Germinal center (tissue), 1 donor: Measurements from ENCODE around the gene LENG8.
"Not testable (repeated sequence)": the region's sequence is repeated elsewhere in the genome, so short reads cannot be mapped to it uniquely, and the experiment has no call there.

Experiments
- DNase-seq: peaks from one replicate; pipeline ENCODE4 v3.0.0; 2012; ENCODE audit warnings: mixed read lengths, low spot score

The LENG8 gene

DNA sequence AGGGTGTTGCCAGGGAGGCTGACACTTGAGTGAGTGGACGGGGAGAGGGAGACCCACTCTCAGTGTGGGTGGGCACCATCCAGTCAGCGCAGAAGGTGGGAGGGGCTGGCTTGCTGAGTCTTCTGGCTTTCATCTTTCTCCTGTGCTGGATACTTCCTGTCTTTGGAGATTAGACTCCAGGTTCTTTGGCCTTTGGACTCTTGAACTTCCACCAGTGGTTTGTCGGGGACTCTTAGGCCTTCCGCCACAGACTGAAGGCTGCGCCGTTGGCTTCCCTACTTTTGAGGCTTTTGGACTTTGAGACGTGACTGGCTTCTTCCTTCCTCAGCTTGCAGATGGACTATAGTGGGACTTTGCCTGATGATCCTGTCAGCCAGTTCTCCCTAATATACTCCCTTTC lies 4.3 kb upstream of the LENG8 start:
- DNase-seq: no peak

DNA sequence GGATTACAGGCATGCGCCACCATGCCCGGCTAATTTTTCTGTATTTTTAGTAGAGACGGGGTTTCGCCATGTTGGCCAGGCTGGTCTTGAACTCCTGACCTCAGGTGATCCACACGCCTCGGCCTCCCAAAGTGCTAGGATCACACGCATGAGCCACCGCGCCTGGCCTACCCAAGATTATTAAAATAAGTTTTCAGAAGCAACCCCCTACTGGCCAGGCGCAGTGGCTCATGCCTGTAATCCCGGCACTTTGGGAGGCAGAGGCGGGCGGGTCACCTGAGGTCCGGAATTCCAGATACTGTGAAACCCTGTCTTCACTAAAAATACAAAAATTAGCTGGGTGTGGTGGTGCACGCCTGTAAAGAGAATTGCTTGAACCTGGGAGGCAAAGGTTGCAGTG lies 2.6 kb upstream of the LENG8 start:
- DNase-seq: not testable (repeated sequence)

DNA sequence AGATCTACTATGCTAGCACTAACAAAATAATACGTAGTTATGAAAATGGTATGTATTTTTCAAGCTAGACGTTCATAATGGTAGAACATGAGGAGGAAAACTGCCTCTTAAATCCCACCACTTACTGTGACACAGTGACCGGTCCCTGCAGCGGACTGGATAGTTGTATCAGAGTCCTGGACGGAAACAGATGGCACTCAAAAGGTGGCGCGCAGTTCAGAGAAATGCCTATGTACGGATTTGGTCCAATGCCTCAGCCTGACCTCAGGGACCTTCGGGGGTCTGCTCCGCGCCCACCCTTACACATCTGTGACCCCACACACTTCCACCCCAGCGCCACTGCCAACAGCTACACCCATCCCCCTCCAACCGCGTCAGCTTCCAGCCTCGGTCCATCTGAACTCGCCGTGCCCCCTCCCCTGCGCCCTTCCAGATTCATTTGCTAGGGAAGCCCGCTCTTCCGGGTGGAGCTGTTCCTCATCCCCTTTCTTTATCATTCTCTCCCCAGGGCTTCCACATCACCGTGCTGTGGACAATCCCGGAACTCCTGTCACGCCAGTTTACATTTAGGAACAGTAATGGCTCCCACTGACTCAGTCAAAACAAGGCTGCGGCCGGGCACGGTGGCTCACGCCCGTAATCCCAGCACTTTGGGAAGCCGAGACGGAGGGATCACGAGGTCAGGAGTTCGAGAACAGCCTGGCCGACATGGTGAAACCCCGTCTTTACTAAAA lies 792 bp upstream of the LENG8 start:
- DNase-seq: peak; percentile 30

- DNase-seq: no peak
These were observed 686 bp downstream of the LENG8 start for GRCh38 chr19:54449701-54450069.

- DNase-seq: no peak
These were observed 2.4 kb downstream of the LENG8 start for GRCh38 chr19:54451331-54451871.

- DNase-seq: no peak
These were observed 3.0 kb downstream of the LENG8 start for GRCh38 chr19:54451997-54452396.

DNA sequence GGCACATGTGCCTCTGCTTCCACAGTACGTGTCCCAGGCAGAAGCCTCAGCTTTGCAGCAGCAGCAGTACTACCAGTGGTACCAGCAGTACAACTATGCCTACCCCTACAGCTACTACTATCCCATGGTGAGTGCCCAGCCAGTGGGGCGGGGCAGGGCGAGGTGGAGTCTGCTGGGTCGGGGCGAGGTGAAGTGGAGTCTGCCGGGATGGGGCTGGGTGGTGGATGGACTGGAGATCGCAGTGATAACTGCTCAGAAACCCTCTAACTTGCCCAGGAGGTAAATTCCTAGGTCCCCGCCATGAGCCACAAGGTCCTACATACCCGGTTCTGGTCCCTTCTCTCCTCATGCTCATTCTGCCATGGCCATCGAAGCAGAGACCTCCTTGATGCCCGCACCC lies 3.6 kb downstream of the LENG8 start:
- DNase-seq: no peak

- DNase-seq: no peak
These were observed 5.2 kb downstream of the LENG8 start for GRCh38 chr19:54453921-54454780.

DNA sequence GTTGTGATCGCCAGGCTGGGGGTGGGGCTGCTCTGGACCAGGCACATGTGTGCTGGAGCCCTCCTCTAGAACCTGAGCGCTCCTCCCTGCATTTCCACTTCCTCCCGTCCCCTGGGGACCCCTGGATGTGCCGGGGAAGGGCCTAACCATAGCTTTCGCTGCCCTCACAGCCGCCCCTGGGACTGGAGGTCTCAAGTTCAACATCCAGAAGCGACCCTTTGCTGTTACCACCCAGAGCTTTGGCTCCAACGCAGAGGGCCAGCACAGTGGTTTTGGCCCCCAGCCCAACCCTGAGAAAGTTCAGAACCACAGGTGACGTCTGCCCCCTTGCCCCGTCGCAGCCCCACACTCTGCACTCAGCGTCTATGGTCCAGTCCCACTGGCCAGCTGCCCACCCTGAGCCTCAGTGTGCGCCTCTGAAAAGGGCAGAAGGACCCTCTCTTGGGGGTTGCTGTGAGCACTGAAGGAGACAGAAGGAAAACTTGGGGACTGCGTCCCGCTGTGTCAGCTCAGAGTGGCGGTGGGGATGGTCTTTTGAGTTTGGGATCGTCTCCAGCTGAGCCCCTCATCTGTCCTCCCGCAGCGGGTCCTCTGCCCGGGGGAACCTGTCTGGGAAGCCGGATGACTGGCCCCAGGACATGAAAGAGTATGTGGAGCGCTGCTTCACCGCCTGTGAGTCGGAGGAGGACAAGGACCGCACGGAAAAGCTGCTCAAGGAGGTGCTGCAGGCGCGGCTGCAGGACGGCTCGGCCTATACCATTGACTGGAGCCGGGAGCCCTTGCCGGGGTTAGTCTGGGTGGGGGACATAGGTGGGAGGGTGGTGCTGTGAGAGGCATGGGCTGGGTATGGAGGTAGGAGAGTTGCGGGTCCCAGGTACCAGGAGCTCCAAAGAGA lies 6.0 kb downstream of the LENG8 start:
- DNase-seq: no peak

- no peak for DNase-seq
These were observed 6.9 kb downstream of the LENG8 start for GRCh38 chr19:54455786-54456422.

DNA sequence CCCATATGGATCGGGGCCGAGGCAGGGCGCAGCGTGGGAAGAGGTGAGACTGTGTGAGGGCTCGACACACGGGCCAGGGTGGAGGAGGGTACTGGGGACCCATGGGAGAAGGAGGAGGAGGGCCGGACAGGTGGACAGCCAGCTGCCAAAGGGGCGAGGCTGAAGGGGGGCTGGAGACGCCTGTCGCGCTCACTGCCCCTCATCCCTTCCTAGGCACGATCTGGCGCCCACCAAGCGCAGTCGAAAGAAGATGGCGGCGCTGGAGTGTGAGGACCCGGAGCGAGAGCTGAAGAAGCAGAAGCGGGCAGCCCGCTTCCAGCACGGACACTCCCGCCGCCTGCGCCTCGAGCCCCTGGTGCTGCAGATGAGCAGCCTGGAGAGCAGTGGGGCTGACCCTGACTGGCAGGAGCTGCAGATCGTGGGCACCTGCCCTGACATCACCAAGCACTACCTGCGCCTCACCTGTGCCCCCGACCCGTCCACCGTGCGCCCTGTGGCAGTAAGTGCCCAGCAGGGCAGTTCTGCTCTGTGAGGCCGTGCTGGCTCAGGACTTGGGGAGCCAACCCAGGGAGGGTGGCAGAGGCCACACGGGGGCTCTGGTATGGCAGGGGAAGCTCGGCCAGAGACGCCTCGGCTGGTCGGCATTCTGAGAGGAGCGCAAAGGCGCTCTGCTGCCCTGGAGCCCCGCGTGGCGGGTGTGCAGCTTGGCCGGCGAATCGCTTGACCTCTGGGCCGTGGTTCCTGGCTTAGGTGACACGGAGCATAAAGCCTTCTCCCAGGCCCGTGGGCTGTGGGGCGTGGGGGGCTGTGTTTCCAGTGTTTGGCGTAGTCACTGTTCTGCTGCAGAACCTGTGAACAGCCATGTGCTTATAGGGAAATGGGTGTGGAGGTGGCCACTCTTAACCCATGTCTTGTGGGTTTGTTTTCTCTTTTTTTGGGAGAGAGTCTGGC lies 7.7 kb downstream of the LENG8 start:
- no peak for DNase-seq

DNA sequence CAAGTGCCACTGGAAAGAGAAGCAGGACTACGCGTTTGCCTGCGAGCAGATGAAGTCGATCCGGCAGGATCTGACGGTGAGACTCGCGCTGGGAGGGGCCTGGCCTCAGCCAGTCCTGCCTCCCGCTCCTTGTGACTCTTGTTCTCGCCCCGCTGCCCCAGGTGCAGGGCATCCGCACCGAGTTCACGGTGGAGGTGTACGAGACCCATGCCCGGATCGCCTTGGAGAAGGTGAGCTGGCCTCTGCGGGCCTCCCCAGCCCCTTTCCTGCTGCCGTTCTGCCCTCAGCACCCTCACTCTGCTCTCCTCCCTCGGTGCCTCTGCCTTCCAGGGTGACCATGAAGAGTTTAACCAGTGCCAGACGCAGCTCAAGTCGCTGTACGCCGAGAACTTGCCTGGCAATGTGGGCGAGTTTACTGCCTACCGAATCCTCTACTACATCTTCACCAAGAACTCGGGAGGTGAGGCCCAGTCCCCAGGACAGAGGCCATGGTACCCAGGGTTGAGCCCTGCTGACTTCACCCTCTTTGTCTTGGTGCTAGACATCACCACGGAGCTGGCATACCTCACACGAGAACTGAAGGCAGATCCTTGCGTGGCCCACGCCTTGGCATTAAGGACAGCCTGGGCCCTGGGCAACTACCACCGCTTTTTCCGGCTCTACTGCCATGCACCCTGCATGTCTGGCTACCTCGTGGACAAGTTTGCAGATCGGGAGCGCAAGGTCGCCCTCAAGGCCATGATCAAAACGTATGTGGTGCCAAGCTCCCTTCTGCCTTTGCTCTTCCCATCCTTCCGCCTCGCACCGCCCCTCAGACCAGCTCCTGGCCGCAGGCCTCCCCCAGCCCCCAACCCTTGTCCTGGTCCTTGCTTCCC lies 9.0 kb downstream of the LENG8 start:
- DNase-seq: no peak

DNA sequence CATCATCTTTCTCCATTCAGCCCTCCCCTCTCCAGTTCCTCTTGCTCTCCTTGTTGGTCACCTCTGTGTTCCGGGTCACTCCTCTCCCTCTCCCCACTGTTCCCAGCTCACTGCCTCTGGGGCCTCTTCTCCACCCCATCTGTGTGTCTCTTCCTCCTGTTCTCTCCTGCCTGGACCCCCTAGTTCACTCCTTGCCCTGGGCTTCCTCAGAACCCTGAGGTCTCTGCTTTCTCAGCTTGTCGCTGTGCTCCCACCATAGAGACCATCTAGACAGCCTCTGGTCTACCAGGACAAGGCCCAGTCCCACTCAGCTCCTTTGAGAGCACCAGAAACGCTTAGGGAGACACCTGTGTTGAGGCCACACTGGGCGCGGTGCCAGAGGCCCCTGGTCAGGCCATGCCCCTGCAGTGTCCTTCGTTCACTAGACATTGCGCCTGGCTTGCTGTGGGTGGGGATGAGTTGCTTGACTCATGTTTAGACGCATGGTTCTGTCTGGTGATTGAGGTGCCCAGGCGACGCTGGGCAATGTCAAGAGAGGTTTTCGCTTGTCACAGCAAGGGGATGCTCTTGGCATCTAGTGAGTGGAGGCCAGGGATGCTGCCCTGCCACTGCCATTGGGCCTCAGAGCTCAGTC lies 9.8 kb downstream of the LENG8 start:
- DNase-seq: no peak

DNA sequence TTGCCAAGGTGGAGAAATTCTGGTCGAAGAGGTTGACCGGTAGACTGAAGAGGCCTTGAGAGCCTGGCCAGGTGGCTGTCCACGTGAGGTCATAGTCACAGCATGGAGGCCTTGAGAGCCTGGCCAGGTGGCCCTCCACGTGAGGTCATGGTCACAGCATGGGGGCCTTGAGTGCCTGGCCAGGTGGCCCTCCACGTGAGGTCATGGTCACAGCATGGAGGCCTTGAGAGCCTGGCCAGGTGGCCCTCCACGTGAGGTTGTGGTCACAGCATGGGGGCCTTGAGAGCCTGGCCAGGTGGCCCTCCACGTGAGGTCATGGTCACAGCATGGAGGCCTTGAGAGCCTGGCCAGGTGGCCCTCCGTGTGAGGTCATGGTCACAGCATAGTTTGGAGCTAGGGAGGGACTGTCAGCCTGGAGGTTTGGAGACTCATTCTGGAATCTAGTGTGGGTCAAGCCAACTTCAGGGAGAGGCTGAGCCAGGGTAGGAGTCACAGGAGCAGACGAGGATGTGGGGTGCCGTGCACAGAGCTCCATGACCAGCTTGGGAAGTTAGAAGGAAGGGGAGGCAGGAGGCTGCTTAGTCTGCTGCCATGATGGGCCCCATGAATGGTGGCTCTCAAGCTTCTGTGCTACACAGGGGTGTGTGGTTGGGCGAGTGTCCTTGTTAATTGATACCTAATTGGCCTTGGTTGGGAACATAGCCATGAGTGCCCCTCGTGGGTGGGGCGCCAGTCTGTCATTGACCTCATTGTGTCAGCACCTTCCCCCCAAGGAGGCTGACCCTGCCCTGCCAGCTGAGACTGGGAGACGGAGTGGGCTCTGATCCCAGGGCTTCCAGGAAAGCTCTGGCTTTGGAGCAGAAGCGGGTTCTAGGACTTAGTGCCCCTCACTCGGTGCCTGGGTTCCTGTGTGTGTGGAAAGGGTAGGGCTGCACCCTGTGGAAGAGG lies 10.6 kb downstream of the LENG8 start:
- no peak for DNase-seq

DNA sequence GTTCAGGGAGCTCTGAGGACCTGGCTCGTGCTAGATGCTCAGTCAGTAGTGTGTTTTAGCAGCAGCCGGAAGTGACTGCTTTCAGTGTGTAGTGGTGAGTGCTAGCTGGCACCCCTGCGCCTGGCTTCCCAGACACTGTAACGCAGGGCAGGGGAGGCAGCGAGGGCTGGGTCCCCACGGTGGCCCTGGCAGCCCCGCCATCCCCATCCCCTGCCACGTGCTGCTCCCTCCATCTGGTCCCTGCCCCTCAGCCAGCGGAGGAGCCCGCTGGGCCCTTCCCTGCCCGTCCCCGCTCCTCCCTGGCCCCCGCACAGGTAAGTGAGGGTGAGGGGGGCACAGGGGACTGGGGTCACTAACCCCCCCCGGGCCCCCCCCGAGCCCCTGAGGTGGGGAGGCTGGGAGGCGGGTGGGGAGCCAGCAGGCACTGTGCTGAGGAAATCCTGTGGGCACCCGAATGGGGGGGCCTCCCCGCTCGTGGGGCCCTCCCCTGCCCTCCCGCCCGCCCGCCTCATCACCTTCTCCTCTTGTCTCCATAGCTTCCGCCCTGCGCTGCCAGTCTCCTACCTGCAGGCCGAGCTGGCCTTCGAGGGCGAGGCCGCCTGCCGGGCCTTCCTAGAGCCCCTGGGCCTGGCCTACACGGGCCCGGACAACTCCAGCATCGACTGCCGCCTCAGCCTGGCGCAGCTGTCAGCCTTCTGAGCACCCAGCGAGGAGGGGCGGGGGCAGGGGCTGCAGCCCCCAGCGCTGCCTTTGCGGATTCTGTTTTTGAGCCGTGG lies 11.4 kb downstream of the LENG8 start:
- no peak for DNase-seq

DNA sequence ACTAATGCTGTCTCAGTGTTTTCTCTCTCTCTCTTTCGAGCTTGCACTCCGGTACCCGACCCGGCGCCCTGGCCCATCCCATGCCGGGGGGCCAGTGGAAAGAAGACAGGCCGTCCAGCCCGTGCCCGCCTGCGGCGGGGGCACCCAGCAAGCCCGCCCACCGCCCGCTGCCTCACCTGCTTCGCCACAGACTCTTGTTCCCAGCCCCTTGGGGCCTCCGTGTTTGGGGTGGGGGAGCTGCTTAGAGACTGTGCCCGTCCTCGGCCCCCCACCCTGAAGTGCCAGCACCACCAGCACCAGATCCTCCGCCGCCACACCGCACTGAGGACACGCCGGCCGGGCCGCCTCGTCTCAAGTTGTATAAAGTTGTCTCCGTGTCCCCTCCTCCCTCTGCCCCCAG lies 12.2 kb downstream of the LENG8 start:
- no peak for DNase-seq

- no peak for DNase-seq
These were observed 12.6 kb downstream of the LENG8 start for GRCh38 chr19:54461613-54462012.
